C4-2B (cell line): ENCODE measurements around the gene COL26A1.

ENCODE experiments used
- H3K27ac ChIP-seq: fragments of 450-650 bp; 2 replicates; pipeline ENCODE4 v1.5.1; 2017
- CTCF ChIP-seq: fragments of 450-650 bp; conservative IDR thresholded peaks from 2 replicates; pipeline ENCODE4 v1.5.1; 2017; ENCODE audit warnings: mild to moderate bottlenecking
- ZFX ChIP-seq: fragments of 450-650 bp; IDR thresholded peaks from 2 replicates; pipeline ENCODE4 v1.6.1; 2017

COL26A1 gene

GRCh38 chr7:101576998-101577397, 214.3 kb downstream of the COL26A1 start:
- no peak overlapping the region for H3K27ac ChIP-seq
- no peak for TF ChIP-seq CTCF
- TF ChIP-seq ZFX: no peak

GRCh38 chr7:101578552-101578951, 215.9 kb downstream of the COL26A1 start:
- no peak overlapping the region for H3K27ac ChIP-seq
- TF ChIP-seq ZFX (no peak), CTCF (no peak)

GRCh38 chr7:101580596-101580995, 217.9 kb downstream of the COL26A1 start:
- no peak overlapping the region for H3K27ac ChIP-seq
- TF ChIP-seq CTCF: no peak
- TF ChIP-seq ZFX: no peak

- H3K27ac ChIP-seq: no peak overlapping the region
- TF ChIP-seq CTCF: no peak
- TF ChIP-seq ZFX: no peak
Observed at GRCh38 chr7:101581891-101582290, 219.2 kb downstream of the COL26A1 start.

GRCh38 chr7:101582971-101583370, 220.3 kb downstream of the COL26A1 start:
- TF ChIP-seq ZFX: no peak
- TF ChIP-seq CTCF: no peak
- no peak overlapping the region for H3K27ac ChIP-seq

- TF ChIP-seq ZFX (no peak), CTCF (no peak)
- no peak overlapping the region for H3K27ac ChIP-seq
Observed at GRCh38 chr7:101586078-101586905, 223.6 kb downstream of the COL26A1 start.

GRCh38 chr7:101586906-101587677, 224.4 kb downstream of the COL26A1 start:
- no peak overlapping the region for H3K27ac ChIP-seq
- TF ChIP-seq ZFX (no peak), CTCF (no peak)
